Measurements from ENCODE around the gene ZKSCAN3. TPM values are rescaled to one million over a fixed set of nuclear protein-coding genes. Genes with fewer than 3 reads are reported as not detected.

ZKSCAN3 gene
- total and polyA plus RNA-seq, 2 of the 4 experiments (the other 2 are of a cell fraction) = 3.7 to 4.8 TPM

GRCh38 chr6:28402197-28402596, 52.5 kb downstream of the ZKSCAN3 start:
- Histone ChIP-seq H4K8ac (ENCODE audit: low read depth in 2 of 2, low read length in 2 of 2) (no peak overlapping the region), H3K27ac (ENCODE audit: insufficient read depth, low read length) (no peak overlapping the region), H4K91ac (ENCODE audit: insufficient read depth, low read depth, low read length) (no peak overlapping the region), H2BK5ac (ENCODE audit: low read depth, low read length, poor library complexity, severe bottlenecking) (no peak overlapping the region), H2BK120ac (ENCODE audit: low read depth, low read length) (no peak overlapping the region), H2AK9ac (replicated peaks; ENCODE audit: low read depth, low read length, poor library complexity) (no peak overlapping the region), H2AK5ac (ENCODE audit: low read depth, low read length) (no peak overlapping the region), H3K9ac (ENCODE audit: low read depth, low read length) (no peak overlapping the region), H3K4me2 (ENCODE audit: low read depth, low read length) (no peak overlapping the region), H2BK20ac (ENCODE audit: low read depth, low read length) (no peak overlapping the region), H4K20me1 (ENCODE audit: insufficient read depth, low read length) (no peaks in the 10 kb centered on the region; the same call in 1 of the 2 replicates), H3K14ac (replicated peaks; ENCODE audit: low read depth, low read length) (no peak overlapping the region), H3K79me1 (ENCODE audit: low read depth in 1 of 2, low read length in 2 of 2) (peaks cover 12 to 21% of the 10 kb centered on the region in 2 experiments), H3K27me3 (ENCODE audit: control insufficient read depth, insufficient read depth, low read length) (peaks cover 2% of the 10 kb centered on the region; the same call in 1 of the 2 replicates), H2AFZ (replicated peaks; ENCODE audit: low read length, poor library complexity) (no peak overlapping the region), H3K9me3 (ENCODE audit: control insufficient read depth, insufficient read depth, low read length) (no peaks in the 10 kb centered on the region), H3K56ac (ENCODE audit: extremely low read depth, insufficient read depth, low read length) (no peak overlapping the region), H3K36me3 (ENCODE audit: control insufficient read depth, insufficient read depth, low read length) (peaks cover 7% of the 10 kb centered on the region), H2BK15ac (ENCODE audit: low read depth, low read length) (no peak overlapping the region), H4K5ac (ENCODE audit: low read depth, low read length) (no peak overlapping the region), H3K4me1 (ENCODE audit: control insufficient read depth, insufficient read depth, low read length) (peaks cover 4% of the 10 kb centered on the region; the same call in 1 of the 2 replicates), H3K23ac (ENCODE audit: low read depth, low read length) (no peak overlapping the region), H3K18ac (ENCODE audit: low read depth, low read length) (no peak overlapping the region), H3K4me3 (ENCODE audit: insufficient read depth, low read depth, low read length) (no peak overlapping the region), H3K9me1 (ENCODE audit: insufficient read depth, low read length) (no peaks in the 10 kb centered on the region; the same call in 1 of the 2 replicates), H3K4ac (ENCODE audit: low read depth, low read length) (no peak overlapping the region)
- intact Hi-C loops (cut with micrococcal nuclease) (loop anchor here (10.0 kb wide), 1 partner anchor 183 kb away; a partner anchor contains a TSS), in situ Hi-C loops (cut with MboI; ENCODE audit: low sequenced_read_pairs) (no loop called here), dilution Hi-C loops (cut with HindIII; ENCODE audit: low sequenced_read_pairs, unreplicated experiment) (no loop called here)
- CTCF ChIA-PET = interaction anchor here (0.7 to 1.3 kb wide), 2 partner anchors 19 to 135 kb away, joined by 3 to 4 read pairs; partner anchors contain the start of gene ZSCAN26
- no CpG with 5 or more reads among the region's 2 CpGs for WGBS, 2 experiments (ENCODE audit: extremely low coverage in 2 of 2, insufficient read length in 1 of 2)
- no TSS peak for BruUV-seq (replicated peaks)
- ATAC-seq (ENCODE audit: low read depth) (no peak), DNase-seq (no peak)
- POLR2A ChIA-PET (ENCODE audit: unreplicated experiment) = no interaction called here
- TF ChIP-seq CTCF (conservative IDR thresholded peaks at IDR 0.05; ENCODE audit: low read depth, low read length) (no peak), ELK1 (IDR thresholded peaks at IDR 0.05; ENCODE audit: borderline replicate concordance, low read depth, low read length) (no peak), NFE2L2 (IDR thresholded peaks at IDR 0.05; ENCODE audit: low read depth, low read length) (no peak), FOS (IDR thresholded peaks at IDR 0.05; ENCODE audit: low read depth, low read length) (no peak), CEBPB (IDR thresholded peaks at IDR 0.05; ENCODE audit: low read depth, low read length) (no peak), MXI1 (IDR thresholded peaks at IDR 0.05; ENCODE audit: borderline replicate concordance, low read depth, low read length) (no peak), MAFK (IDR thresholded peaks at IDR 0.05; ENCODE audit: low read depth, low read length) (no peak), SMC3 (IDR thresholded peaks at IDR 0.05; ENCODE audit: low read depth, low read length) (no peak), RFX5 (IDR thresholded peaks at IDR 0.05; ENCODE audit: low read depth, low read length) (no peak), RCOR1 (IDR thresholded peaks at IDR 0.05; ENCODE audit: insufficient replicate concordance, low read length) (no peak), RAD21 (IDR thresholded peaks at IDR 0.05; ENCODE audit: low read length) (no peak), POLR2A (IDR thresholded peaks at IDR 0.05; ENCODE audit: low read depth, low read length) (no peak), USF2 (IDR thresholded peaks at IDR 0.05; ENCODE audit: low read depth, low read length) (no peak), MAZ (IDR thresholded peaks at IDR 0.05; ENCODE audit: borderline replicate concordance, low read depth, low read length) (no peak), CHD1 (IDR thresholded peaks at IDR 0.05; ENCODE audit: low read depth, low read length) (no peak), BHLHE40 (IDR thresholded peaks at IDR 0.05; ENCODE audit: low read depth, low read length) (no peak)
